ENCODE results near the gene CHRDL2. TPM values are rescaled to one million over a fixed set of nuclear protein-coding genes. Genes with fewer than 3 reads are reported as not detected.

The CHRDL2 gene
- total and polyA plus RNA-seq, 2 of the 13 experiments (the other 11 are each of a cell fraction or from before 2014, with no cell fraction given) = 0.04 TPM; not detected in 1

DNA sequence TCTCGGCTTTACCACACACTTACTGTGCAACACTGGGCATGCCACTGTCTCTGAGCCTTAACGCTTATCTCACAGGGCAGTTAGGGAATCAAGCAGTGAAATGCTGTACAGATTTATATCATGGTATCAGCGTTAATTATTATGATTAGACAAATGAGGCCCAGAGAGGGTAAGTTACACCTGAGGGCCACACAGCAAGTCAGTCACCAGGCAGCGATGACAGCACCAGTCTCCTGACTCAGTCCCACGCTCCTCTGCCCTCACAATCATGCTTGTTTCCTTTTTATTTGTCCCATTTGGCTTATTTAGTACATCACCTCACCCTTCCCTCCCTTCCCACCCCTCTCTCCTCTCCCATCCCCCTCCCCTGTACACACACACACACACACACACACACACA is 12.2 kb downstream of the CHRDL2 start:
- no peak overlapping the region for H3K4me2 ChIP-seq (ENCODE audit: low read depth, low read length)
- peaks cover 1% of the 10 kb centered on the region; the same call in 1 of the 2 replicates for H3K4me1 ChIP-seq (ENCODE audit: insufficient read depth, low read length)
- no peaks in the 10 kb centered on the region for H4K20me1 ChIP-seq (ENCODE audit: insufficient read depth, low read length)
- ChIA-PET POLR2A (no interaction called here), CTCF (ENCODE audit: low intra/inter-chr PET ratio, low total read pairs) (no interaction called here)
- no peaks in the 10 kb centered on the region for H3K9me3 ChIP-seq (ENCODE audit: low read length)
- WGBS (ENCODE audit: low lambda C conversion rate) = 31% methylated on average over 5 of the region's 5 CpGs
- H3K79me2 ChIP-seq (ENCODE audit: insufficient read depth, low read length) = no peaks in the 10 kb centered on the region
- no peaks in the 10 kb centered on the region for H3K36me3 ChIP-seq (replicated peaks in 1 of 2; ENCODE audit: control insufficient read depth in 1 of 2, insufficient read depth in 2 of 2, low read length in 2 of 2)
- in situ Hi-C loops (cut with HindIII; ENCODE audit: extremely low pct_ligation_motif_present, low pct_unique_long_range_greater_than_20kb) = no loop called here
- no peak overlapping the region for H2AFZ ChIP-seq (ENCODE audit: low read length)
- H3K27me3 ChIP-seq (ENCODE audit: control insufficient read depth in 1 of 2, insufficient read depth in 2 of 2, low read length in 2 of 2) = peaks cover 7 to 60% of the 10 kb centered on the region in 2 experiments; a peak in 4 of 5 replicates
- ATAC-seq = no peak
- DNase-seq (ENCODE audit: low spot score) = no peak
- no peak overlapping the region for H3K4me3 ChIP-seq (replicated peaks in 1 of 3; ENCODE audit: insufficient read depth in 1 of 3, low read depth in 2 of 3, low read length in 3 of 3)
- no TSS peak for BruUV-seq (replicated peaks)
- intact Hi-C loops (cut with micrococcal nuclease; ENCODE audit: unreplicated experiment) = no loop called here
- no peak overlapping the region for H3K27ac ChIP-seq (ENCODE audit: extremely low read length, insufficient read depth, low read length)
- H3K9ac ChIP-seq (ENCODE audit: insufficient read depth, low read depth, low read length) = no peak overlapping the region
- TF ChIP-seq ZNF768 (CRISPR knock-in tag; IDR thresholded peaks at IDR 0.05) (peak; percentile 70), SRSF9 (IDR thresholded peaks at IDR 0.05; ENCODE audit: borderline replicate concordance, insufficient read depth, low read depth, low read length, poor library complexity, severe bottlenecking) (no peak), HNRNPK (IDR thresholded peaks at IDR 0.05; ENCODE audit: low read depth, low read length, poor library complexity, severe bottlenecking) (peak; percentile 59), GPN1 (CRISPR knock-in tag; IDR thresholded peaks at IDR 0.05; ENCODE audit: borderline replicate concordance) (no peak), RFXAP (CRISPR knock-in tag; IDR thresholded peaks at IDR 0.05; ENCODE audit: borderline replicate concordance) (no peak), SAP130 (CRISPR knock-in tag; IDR thresholded peaks at IDR 0.05; ENCODE audit: low read depth) (no peak), RARG (CRISPR knock-in tag; IDR thresholded peaks at IDR 0.05; ENCODE audit: low read depth) (no peak), MTF1 (CRISPR knock-in tag; IDR thresholded peaks at IDR 0.05) (no peak), ZNF747 (CRISPR knock-in tag; IDR thresholded peaks at IDR 0.05; ENCODE audit: borderline replicate concordance) (no peak)
- TF ChIP-seq, protein P1, sequence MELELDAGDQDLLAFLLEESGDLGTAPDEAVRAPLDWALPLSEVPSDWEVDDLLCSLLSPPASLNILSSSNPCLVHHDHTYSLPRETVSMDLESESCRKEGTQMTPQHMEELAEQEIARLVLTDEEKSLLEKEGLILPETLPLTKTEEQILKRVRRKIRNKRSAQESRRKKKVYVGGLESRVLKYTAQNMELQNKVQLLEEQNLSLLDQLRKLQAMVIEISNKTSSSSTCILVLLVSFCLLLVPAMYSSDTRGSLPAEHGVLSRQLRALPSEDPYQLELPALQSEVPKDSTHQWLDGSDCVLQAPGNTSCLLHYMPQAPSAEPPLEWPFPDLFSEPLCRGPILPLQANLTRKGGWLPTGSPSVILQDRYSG (CRISPR knock-in tag; IDR thresholded peaks at IDR 0.05) = no peak
- TF ChIP-seq, protein P2, sequence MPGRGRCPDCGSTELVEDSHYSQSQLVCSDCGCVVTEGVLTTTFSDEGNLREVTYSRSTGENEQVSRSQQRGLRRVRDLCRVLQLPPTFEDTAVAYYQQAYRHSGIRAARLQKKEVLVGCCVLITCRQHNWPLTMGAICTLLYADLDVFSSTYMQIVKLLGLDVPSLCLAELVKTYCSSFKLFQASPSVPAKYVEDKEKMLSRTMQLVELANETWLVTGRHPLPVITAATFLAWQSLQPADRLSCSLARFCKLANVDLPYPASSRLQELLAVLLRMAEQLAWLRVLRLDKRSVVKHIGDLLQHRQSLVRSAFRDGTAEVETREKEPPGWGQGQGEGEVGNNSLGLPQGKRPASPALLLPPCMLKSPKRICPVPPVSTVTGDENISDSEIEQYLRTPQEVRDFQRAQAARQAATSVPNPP (CRISPR knock-in tag; IDR thresholded peaks at IDR 0.05) = no peak
- TF ChIP-seq, protein P3, sequence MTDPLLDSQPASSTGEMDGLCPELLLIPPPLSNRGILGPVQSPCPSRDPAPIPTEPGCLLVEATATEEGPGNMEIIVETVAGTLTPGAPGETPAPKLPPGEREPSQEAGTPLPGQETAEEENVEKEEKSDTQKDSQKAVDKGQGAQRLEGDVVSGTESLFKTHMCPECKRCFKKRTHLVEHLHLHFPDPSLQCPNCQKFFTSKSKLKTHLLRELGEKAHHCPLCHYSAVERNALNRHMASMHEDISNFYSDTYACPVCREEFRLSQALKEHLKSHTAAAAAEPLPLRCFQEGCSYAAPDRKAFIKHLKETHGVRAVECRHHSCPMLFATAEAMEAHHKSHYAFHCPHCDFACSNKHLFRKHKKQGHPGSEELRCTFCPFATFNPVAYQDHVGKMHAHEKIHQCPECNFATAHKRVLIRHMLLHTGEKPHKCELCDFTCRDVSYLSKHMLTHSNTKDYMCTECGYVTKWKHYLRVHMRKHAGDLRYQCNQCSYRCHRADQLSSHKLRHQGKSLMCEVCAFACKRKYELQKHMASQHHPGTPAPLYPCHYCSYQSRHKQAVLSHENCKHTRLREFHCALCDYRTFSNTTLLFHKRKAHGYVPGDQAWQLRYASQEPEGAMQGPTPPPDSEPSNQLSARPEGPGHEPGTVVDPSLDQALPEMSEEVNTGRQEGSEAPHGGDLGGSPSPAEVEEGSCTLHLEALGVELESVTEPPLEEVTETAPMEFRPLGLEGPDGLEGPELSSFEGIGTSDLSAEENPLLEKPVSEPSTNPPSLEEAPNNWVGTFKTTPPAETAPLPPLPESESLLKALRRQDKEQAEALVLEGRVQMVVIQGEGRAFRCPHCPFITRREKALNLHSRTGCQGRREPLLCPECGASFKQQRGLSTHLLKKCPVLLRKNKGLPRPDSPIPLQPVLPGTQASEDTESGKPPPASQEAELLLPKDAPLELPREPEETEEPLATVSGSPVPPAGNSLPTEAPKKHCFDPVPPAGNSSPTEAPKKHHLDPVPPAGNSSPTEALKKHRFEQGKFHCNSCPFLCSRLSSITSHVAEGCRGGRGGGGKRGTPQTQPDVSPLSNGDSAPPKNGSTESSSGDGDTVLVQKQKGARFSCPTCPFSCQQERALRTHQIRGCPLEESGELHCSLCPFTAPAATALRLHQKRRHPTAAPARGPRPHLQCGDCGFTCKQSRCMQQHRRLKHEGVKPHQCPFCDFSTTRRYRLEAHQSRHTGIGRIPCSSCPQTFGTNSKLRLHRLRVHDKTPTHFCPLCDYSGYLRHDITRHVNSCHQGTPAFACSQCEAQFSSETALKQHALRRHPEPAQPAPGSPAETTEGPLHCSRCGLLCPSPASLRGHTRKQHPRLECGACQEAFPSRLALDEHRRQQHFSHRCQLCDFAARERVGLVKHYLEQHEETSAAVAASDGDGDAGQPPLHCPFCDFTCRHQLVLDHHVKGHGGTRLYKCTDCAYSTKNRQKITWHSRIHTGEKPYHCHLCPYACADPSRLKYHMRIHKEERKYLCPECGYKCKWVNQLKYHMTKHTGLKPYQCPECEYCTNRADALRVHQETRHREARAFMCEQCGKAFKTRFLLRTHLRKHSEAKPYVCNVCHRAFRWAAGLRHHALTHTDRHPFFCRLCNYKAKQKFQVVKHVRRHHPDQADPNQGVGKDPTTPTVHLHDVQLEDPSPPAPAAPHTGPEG (CRISPR knock-in tag; IDR thresholded peaks at IDR 0.05) = no peak
- no peak for FAIRE-seq
